ENCODE data around the gene CLDN3. TPM values are rescaled to one million over a fixed set of nuclear protein-coding genes. Genes with fewer than 3 reads are reported as not detected.

CLDN3 gene
- total and polyA plus RNA-seq, 9 of the 15 experiments (the other 6 are each of a cell fraction or from before 2014, with no cell fraction given), result 0.29 TPM; not detected in 8

DNA sequence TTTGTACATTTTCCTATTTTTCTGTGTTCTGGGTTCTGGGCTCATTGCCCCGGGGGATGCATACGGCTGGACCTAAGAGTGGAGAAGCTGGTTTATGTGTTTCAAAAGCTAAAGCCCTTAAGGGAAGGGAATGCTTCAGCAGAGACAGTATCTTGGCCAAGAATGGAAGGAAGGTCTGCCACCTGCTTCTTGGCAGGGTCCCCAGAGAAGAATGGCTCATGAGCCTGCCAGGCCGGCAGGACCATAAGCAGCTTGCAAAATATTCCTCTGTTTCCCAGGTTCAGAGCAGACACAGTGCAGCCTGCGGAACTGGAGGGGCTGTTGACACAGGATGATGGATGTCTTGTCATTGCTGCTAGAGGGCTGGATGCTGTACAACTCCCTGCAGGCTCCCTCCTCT lies 23.7 kb downstream of the CLDN3 start:
- intact Hi-C loops (cut with micrococcal nuclease), result no loop called here
- H3K36me3 ChIP-seq (ENCODE audit: control insufficient read depth, insufficient read depth, low read length), result no peaks in the 10 kb centered on the region
- FAIRE-seq, result no peak
- H3K9me1 ChIP-seq (ENCODE audit: control insufficient read depth, insufficient read depth, low read length), result no peaks in the 10 kb centered on the region
- WGBS (ENCODE audit: insufficient coverage, low coverage, missing lambda C conversion rate), result 75% methylated on average over 4 of the region's 4 CpGs
- ChIA-PET CTCF (ENCODE audit: low intra/inter-chr PET ratio) (no interaction called here), POLR2A (no interaction called here)
- no peak overlapping the region for H3K4me3 ChIP-seq
- DNase-seq (ENCODE audit: extremely low read depth in 1 of 4, low spot score in 3 of 4), result peak in 1 of 4 experiments; percentile 4
- H3K4me2 ChIP-seq (ENCODE audit: insufficient read depth, low read length), result no peak overlapping the region
- H4K20me1 ChIP-seq (replicated peaks; ENCODE audit: control insufficient read depth, insufficient read depth, low read length), result no peaks in the 10 kb centered on the region
- no peak overlapping the region for H3K9ac ChIP-seq (ENCODE audit: insufficient read depth in 1 of 2, low read depth in 2 of 2, low read length in 2 of 2)
- no peak overlapping the region for H2AFZ ChIP-seq (ENCODE audit: low read depth, low read length)
- H3K79me2 ChIP-seq (ENCODE audit: control insufficient read depth, insufficient read depth, low read length), result no peaks in the 10 kb centered on the region
- H3K4me1 ChIP-seq (replicated peaks in 1 of 2; ENCODE audit: control insufficient read depth in 2 of 2, insufficient read depth in 2 of 2, low read length in 2 of 2), result peaks cover 13 to 22% of the 10 kb centered on the region in 2 experiments; a peak in 4 of 5 replicates
- TF ChIP-seq, protein P1, sequence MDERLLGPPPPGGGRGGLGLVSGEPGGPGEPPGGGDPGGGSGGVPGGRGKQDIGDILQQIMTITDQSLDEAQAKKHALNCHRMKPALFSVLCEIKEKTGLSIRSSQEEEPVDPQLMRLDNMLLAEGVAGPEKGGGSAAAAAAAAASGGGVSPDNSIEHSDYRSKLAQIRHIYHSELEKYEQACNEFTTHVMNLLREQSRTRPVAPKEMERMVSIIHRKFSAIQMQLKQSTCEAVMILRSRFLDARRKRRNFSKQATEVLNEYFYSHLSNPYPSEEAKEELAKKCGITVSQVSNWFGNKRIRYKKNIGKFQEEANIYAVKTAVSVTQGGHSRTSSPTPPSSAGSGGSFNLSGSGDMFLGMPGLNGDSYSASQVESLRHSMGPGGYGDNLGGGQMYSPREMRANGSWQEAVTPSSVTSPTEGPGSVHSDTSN (CRISPR knock-in tag; IDR thresholded peaks at IDR 0.05; ENCODE audit: low read depth), result no peak
- TF ChIP-seq, protein P1 (tag; conservative IDR thresholded peaks at IDR 0.05; ENCODE audit: low read depth), result 0 out of 2 replicates have a peak, but pooled peaks have one; percentile 30
- peak; percentile 65 for TF ChIP-seq MEIS2 (IDR thresholded peaks at IDR 0.05; ENCODE audit: partially characterized antibody)
- TF ChIP-seq, protein P2, sequence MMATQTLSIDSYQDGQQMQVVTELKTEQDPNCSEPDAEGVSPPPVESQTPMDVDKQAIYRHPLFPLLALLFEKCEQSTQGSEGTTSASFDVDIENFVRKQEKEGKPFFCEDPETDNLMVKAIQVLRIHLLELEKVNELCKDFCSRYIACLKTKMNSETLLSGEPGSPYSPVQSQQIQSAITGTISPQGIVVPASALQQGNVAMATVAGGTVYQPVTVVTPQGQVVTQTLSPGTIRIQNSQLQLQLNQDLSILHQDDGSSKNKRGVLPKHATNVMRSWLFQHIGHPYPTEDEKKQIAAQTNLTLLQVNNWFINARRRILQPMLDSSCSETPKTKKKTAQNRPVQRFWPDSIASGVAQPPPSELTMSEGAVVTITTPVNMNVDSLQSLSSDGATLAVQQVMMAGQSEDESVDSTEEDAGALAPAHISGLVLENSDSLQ (IDR thresholded peaks at IDR 0.05), result 0 out of 2 replicates have a peak, but pooled peaks have one; percentile 15
- no peak for TF ChIP-seq TAF7 (tag; IDR thresholded peaks at IDR 0.05)
- no peak for TF ChIP-seq ZC3H8 (IDR thresholded peaks at IDR 0.05)
- H3K9me3 ChIP-seq (replicated peaks; ENCODE audit: control insufficient read depth, insufficient read depth, low read depth, low read length), result peaks cover 4% of the 10 kb centered on the region; the same call in 1 of the 2 replicates
- no TSS peak for BruUV-seq (replicated peaks)
- no peaks in the 10 kb centered on the region for H3K27me3 ChIP-seq (ENCODE audit: control insufficient read depth in 2 of 2, insufficient read depth in 2 of 2, low read length in 2 of 2)
- in situ Hi-C loops (cut with MboI), result no loop called here
- ATAC-seq, result no peak
- no peak overlapping the region for H3K27ac ChIP-seq (ENCODE audit: extremely low read depth, low read depth, low read length)
